Motor neuron (in vitro differentiated cells): Measurements from ENCODE around the gene IRF3. TPM values are rescaled to one million over a fixed set of nuclear protein-coding genes. Genes with fewer than 3 reads are reported as not detected.
"Not testable (repeated sequence)": the region's sequence is repeated elsewhere in the genome, so short reads cannot be mapped to it uniquely, and the experiment has no call there.

ENCODE experiments used
- ATAC-seq, 8 experiments: fragments of 200-7000 bp; cut with Tn5 transposase; replicated peaks in 6 of 8; 2 replicates each; pipeline ENCODE4 v1.8.0; 2021; ENCODE audit warnings: mild to moderate bottlenecking in 8 of 8, moderate library complexity in 8 of 8
- H3K27ac ChIP-seq, 2 donors: fragments of 250-450 bp; sonication (Bioruptor Pico); 2 replicates each; pipeline ENCODE4 v1.9.0; 2021; ENCODE audit warnings: antibody characterized with exemption in 2 of 2, mild to moderate bottlenecking in 2 of 2, moderate library complexity in 1 of 2
- H3K4me1 ChIP-seq, 2 donors: fragments of 250-450 bp; sonication (Bioruptor Pico); replicated peaks in 1 of 2; 2 replicates each; pipeline ENCODE4 v1.6.1; 2021; ENCODE audit warnings: antibody characterized with exemption in 2 of 2, mild to moderate bottlenecking in 2 of 2, moderate library complexity in 1 of 2
- H3K4me3 ChIP-seq, 5 donors: fragments of 250-450 bp; sonication (Bioruptor Pico); 2 replicates each; pipeline ENCODE4 v1.9.0; 2021; ENCODE audit warnings: antibody characterized with exemption in 5 of 5, mild to moderate bottlenecking in 5 of 5, moderate library complexity in 4 of 5
- WGBS, 10 experiments: fragments of 450-650 bp; shearing (Covaris generic); methylation state at CpG; one replicate each; pipeline ENCODE4 v1.0.0; 2022; 5-methylcytosine and 5-hydroxymethylcytosine counted together
- in situ Hi-C, 9 experiments: fragments of 400-800 bp; cut with MboI; loops; one replicate each; pipeline ENCODE4 v1.15.0; 2021; ENCODE audit warnings: low sequenced_read_pairs in 9 of 9, low pct_unique_long_range_greater_than_20kb in 2 of 9; ENCODE audit not compliant: unreplicated experiment in 9 of 9
- total RNA-seq, 8 experiments: library from RNA; unstranded; fragments of 300-600 nt; gene quantifications; 2 replicates each; pipeline versions ENCODE4 v1.2.3 to v1.2.4, GENCODE V29; 2022

The IRF3 gene
- total RNA-seq, 8 experiments from 2014 or later, result 40.8 to 110 (median 53.4) TPM

DNA sequence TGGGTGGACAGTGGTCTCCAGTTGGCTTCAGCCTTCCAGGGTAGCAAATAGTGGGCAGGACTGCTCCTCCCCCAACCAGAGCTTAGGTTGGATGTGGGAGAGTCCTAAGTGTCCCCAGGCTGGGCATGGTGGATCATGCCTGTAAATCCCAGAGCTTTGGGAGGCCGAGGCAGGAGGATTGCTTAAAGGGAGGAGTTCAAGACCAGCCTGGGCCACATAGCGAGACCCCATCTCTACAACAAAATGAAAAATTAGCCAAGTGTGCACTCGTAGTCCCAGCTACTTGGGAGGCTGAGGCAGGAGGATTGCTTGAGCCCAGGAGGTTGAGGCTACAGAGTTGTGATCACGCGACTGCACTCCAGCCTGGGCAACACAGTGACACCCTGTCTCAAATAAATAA, 33.1 kb downstream of the IRF3 start:
- H3K27ac ChIP-seq, result no peak overlapping the region
- no peak overlapping the region for H3K4me3 ChIP-seq
- H3K4me1 ChIP-seq, result peaks cover 10 to 15% of the 10 kb centered on the region in 2 donors
- ATAC-seq, result no peak
- 80 to 100% (median 100%) methylated on average over 1 to 5 of the region's 5 CpGs; no CpG with 5 or more reads in 5 of the 10 experiments for WGBS, 10 experiments
- in situ Hi-C loops, result no loop called here

DNA sequence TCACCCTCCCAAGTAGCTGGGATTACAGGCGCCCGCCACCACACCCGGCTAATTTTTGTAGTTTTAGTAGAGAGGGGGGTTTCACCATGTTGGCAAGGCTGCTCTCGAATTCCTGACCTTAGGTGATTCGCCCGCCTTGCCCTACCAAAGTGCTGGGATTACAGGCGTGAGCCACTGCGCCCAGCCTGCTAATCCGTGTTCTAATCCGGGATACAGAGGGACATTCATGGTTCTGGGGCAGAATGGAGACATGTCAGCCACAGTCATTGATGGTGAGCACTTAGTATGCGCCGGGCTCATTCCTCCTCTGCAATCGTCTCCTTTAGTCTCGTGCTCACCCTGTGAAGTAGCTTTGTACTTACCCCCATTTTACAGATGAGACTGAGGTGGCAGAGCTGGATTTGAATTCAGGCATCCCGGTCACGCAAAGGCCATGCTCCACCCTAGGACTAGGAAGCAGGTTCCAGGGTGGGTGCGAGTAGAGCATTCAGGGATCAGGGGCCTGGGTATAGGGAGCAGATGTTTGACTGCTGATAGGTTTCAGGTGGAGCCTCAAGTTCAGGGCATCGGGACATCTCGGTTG, 34.0 kb downstream of the IRF3 start:
- peaks cover 7 to 12% of the 10 kb centered on the region in 2 donors for H3K4me1 ChIP-seq
- WGBS, 10 experiments, result 87 to 100% (median 92%) methylated on average over 3 to 10 of the region's 19 CpGs; no CpG with 5 or more reads in 6 of the 10 experiments
- no peak overlapping the region for H3K4me3 ChIP-seq
- in situ Hi-C loops, result no loop called here
- no peak for ATAC-seq
- no peak overlapping the region for H3K27ac ChIP-seq

DNA sequence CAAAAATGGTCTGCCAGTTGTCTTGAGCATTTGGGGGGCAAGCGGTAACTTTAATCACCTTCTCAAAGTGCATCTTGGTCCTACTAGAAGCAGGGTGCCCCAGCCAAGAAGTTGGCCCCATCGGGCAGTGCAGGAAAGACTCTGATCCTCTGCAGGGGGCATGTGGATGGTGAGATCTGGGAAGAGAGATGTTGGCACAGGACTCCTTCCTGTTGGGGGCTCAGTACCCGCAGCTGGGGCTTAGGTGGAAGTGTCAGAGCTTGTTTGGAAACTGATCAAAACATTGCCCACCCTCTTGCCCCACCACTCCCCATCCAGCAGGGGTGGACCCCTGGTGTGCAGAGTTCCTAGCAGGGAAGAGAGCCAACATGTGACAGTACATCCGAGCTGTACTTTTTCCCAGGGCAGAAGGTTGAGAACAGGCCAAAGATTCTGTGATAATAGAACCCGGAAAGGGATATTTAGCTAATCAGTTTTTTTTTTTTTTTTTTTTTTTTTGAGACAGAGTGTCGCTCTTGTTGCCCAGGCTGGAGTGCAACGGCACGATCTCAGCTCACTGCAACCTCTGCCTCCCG, 34.6 kb downstream of the IRF3 start:
- Histone ChIP-seq H3K27ac (no peak overlapping the region), H3K4me1 (peaks cover under 1 to 6% of the 10 kb centered on the region in 2 donors), H3K4me3 (no peak overlapping the region)
- in situ Hi-C loops, result no loop called here
- WGBS, 10 experiments, result 0 to 83% (median 52%) methylated on average over 1 to 5 of the region's 9 CpGs
- peak in 2 of 8 experiments; percentile 10 to 26 for ATAC-seq

DNA sequence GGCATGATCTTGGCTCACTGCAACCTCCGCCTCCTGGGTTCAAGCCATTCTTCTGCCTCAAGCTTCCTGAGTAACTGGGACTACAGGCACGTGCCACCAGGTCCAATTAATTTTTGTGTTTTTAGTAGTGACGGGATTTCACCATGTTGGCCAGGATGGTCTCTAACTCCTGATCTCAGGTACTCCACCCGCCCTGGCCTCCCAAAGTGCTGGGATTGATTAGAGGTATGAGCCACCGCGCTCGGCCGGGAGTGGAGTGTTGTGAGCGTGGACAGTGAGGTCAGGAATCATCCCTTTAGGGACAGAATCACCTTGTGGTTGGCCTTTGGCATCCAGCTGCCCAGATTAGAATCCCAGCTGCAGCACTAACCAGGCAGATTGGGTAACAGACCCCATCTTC, 36.0 kb downstream of the IRF3 start:
- in situ Hi-C loops, result no loop called here
- no peak for ATAC-seq
- Histone ChIP-seq H3K4me3 (no peak overlapping the region), H3K27ac (no peak overlapping the region), H3K4me1 (peaks cover 0 to 4% of the 10 kb centered on the region in 2 donors)
- WGBS, 10 experiments, result 69 to 100% (median 100%) methylated on average over 1 to 8 of the region's 9 CpGs; no CpG with 5 or more reads in 3 of the 10 experiments

DNA sequence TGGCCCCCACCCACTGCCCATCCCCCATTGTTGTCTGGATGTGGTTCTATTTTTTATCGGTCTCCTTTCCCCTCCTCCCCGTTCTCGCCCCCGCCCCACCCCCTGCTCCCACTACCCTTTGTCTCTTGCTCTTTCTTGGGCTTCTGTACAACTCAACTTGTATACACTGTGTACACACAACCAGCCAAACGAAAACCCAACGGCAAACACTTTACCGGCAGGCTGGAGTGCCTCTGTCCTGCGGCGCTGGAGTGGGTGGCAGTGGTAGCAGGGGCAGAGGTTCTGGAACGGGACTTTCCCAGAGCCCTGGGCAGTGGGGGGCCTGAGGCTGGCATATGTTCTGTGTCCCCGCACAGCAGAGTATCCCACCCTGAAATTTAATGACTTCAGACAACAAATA, 39.4 kb downstream of the IRF3 start:
- Histone ChIP-seq H3K27ac (peak overlapping the region in 1 of 2 donors; percentile 30), H3K4me1 (peaks cover 0 to 4% of the 10 kb centered on the region in 2 donors), H3K4me3 (no peak overlapping the region)
- peak in 5 of 8 experiments; percentile 39 to 77 (median 66) for ATAC-seq
- in situ Hi-C loops, result no loop called here
- 80% methylated on average over 1 of the region's 11 CpGs; no CpG with 5 or more reads in 8 of the 10 experiments for WGBS, 10 experiments

DNA sequence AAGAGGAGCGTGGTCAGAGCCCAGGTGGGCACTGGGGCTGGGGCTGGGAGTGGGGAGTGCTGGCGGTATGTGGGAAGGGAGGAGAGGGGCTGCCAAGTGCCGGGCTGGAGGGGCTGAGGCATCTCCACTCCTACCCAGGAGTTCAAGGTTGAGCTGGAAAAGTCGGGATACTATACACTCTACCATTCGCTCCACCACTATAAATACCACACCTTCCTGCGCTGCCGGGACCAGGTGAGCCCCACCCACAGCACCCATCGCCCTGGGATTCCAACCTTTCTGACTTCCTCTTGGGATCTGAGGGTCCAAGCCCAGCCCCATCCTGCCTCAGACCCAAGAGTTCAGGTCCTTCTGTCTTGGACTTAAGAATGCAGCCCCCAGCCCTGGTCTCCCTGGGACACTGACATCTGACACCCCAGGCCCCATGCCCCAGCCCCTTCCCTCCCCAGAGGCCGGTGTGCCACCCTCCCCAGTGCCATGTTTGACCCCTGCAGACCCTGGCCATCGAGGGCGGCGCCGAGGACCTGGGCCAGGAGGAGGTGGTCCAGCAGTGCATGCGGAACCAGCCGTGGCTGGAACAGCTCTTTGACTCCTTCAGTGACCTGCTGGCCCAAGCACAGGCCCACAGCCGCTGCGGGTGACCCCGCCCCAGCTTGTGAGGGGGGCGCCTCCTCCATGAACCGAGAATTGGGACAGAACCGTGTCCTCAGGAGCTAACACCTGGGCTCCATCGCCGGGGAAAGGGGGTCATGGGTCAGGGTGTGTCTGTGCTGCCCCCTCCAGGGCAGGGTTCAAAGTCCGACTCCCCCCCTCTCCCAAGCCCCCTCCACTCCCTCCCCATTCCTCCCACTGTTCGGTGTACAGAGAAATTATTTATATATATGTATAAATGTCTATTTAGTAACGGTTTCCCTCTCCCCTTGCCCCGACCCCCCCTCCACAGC, 40.4 kb downstream of the IRF3 start:
- in situ Hi-C loops, result no loop called here
- 100% methylated on average over 1 of the region's 27 CpGs; no CpG with 5 or more reads in 9 of the 10 experiments for WGBS, 10 experiments
- Histone ChIP-seq H3K27ac (peak overlapping the region in 1 of 2 donors; percentile 30), H3K4me1 (peaks cover 0 to 4% of the 10 kb centered on the region in 2 donors), H3K4me3 (no peak overlapping the region)
- peak in 5 of 8 experiments; percentile 17 to 39 (median 25) for ATAC-seq

DNA sequence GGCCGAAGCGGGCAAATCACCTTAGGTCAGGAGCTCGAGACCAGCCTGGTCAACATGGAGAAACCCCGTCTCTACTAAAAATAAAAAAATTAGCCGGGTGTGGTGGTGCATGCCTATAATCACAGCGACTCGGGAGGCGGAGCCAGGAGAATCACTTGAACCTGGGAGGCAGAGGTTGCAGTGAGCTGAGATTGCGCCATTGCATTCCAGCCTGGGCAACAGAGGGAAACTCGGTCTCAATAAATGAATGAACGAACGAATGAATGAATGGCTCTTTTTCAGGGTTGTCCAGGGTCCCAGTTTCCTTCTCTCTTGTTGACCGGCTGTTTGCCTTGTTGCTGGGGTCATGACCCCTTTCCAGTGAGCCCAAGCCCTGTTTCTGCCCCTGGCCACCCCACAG, 47.8 kb downstream of the IRF3 start:
- H3K4me3 ChIP-seq, ATAC-seq, H3K27ac ChIP-seq, in situ Hi-C loops, H3K4me1 ChIP-seq: not testable (repeated sequence)
- WGBS, 10 experiments, result 84 to 100% (median 93%) methylated on average over 1 to 12 of the region's 13 CpGs; no CpG with 5 or more reads in 3 of the 10 experiments

DNA sequence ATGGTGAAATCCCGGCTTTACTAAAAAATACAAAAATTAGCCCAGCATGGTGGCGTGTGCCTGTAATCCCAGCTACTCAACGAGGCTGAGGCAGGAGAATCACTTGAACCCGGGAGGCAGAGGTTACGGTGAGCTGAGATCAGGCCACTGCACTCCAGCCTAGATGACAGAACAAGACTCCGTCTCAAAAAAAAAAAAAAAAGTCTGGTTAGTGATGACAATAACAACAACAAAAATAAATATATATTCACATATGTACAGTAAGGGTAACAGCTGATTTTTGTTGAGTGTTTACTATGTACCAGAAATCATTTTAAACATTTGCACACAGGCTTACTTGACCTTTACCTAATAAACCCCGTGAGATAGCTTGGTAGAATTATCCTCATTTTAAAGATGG, 48.7 kb downstream of the IRF3 start:
- in situ Hi-C loops, result no loop called here
- Histone ChIP-seq H3K4me1 (no peaks in the 10 kb centered on the region), H3K4me3 (no peak overlapping the region), H3K27ac (no peak overlapping the region)
- 94 to 100% (median 100%) methylated on average over 1 to 6 of the region's 7 CpGs; no CpG with 5 or more reads in 3 of the 10 experiments for WGBS, 10 experiments
- no peak for ATAC-seq

DNA sequence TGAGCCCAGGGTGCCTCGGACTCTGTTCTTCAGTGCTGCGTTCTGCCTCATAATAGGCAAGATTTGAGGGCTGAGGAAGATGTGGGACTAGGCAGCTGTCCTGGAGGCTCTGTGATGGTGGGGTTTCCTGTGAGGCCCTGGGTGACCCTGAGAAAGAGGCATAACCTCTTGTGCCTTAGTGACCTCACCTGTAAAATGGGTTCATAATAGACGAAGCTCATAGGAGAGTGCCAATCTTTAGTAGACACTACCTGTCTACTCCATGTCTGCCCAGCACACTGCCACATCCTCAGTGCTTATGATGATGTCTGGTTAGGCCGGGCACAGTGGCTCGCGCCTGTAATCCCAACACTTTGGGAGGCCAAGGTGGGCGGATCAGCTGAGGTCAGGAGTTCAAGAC, 49.1 kb downstream of the IRF3 start:
- no peaks in the 10 kb centered on the region for H3K4me1 ChIP-seq
- WGBS, 10 experiments, result 93 to 100% (median 94%) methylated on average over 1 to 4 of the region's 7 CpGs; no CpG with 5 or more reads in 7 of the 10 experiments
- H3K4me3 ChIP-seq, result no peak overlapping the region
- ATAC-seq, result no peak
- in situ Hi-C loops, result no loop called here
- H3K27ac ChIP-seq, result no peak overlapping the region

DNA sequence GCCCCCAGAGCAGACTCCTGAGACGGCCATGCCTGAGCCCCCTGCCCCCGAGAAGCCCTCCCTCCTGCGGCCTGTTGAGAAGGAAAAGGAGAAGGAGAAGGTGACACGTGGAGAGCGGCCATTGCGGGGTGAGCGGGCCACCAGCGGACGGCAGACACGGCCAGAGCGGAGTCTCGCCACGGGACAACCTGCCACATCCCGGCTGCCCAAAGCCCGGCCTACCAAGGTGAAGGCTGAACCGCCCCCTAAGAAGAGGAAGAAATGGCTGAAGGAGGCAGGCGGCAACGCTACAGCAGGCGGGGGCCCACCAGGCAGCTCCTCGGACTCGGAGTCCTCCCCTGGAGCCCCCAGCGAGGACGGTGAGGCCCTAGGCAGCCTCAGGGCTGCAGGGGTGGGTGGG, 49.8 kb downstream of the IRF3 start:
- Histone ChIP-seq H3K27ac (no peak overlapping the region), H3K4me3 (no peak overlapping the region), H3K4me1 (no peaks in the 10 kb centered on the region)
- WGBS, 10 experiments, result no CpG with 5 or more reads among the region's 23 CpGs
- in situ Hi-C loops, result no loop called here
- no peak for ATAC-seq

DNA sequence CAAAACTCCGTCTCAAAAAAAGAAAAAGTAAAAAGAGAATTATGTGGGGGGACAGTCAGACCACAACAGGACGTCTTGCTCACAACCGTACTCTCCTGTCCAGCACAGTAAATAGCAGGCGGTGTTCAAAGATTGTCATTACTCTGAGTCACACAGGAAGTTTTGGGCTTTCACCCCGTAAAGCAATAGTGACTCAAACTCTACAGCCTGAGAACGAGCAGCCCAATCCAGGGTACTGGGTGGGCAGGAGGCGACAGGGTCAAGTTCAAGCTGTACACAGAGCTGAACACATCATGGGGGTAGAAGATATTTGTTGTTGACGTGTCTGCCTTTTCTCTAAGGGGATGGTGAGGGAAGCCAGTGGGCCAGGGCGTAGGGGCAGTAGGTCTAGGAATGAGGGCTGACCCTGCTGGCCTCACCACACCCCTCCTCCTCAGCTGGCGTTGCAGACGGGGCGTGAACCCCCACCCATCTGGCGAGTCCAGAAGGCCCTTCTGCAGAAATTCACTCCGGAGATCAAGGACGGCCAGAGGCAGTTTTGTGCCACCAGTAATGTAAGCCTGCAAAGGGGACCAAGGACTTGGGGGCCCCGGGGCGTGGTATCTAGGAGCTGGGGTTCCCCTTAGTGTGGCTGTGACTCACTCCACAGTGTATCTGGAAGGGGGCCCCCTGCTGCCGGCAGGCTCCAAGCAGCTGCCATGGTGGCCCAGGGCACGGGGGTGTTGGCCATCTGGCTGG, 51.4 kb downstream of the IRF3 start:
- ATAC-seq, result peak in 3 of 8 experiments; percentile 14 to 82 (median 82)
- H3K27ac ChIP-seq, result no peak overlapping the region
- in situ Hi-C loops, result no loop called here
- WGBS, 10 experiments, result 0 to 100% (median 88%) methylated on average over 1 to 10 of the region's 19 CpGs
- H3K4me3 ChIP-seq, result no peak overlapping the region
- H3K4me1 ChIP-seq, result no peaks in the 10 kb centered on the region

DNA sequence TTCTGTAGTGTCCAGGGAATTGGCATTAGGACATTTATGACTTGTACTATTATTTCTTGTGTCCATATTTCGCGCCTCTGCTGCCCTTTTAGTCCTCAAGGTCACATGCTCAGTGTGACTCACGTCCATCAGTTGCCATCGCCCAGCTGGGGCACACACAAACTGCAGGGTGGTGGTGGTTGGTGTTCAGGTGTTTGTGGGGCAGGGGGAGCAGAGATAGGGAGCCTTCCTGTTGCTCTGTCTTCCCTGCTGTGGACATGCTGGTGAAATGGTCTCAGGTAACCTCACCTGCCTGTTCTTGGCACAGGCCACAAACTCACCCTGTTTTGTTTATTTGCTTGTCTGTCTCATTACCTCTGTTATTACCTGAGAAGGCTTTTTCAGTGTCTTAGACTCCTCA, 52.3 kb downstream of the IRF3 start:
- in situ Hi-C loops, result no loop called here
- no peak overlapping the region for H3K4me3 ChIP-seq
- no peak overlapping the region for H3K27ac ChIP-seq
- H3K4me1 ChIP-seq, result no peaks in the 10 kb centered on the region
- WGBS, 10 experiments, result 85 to 100% (median 95%) methylated on average over 1 to 4 of the region's 4 CpGs; no CpG with 5 or more reads in 6 of the 10 experiments
- ATAC-seq, result peak in 1 of 8 experiments; percentile 18
